Panc1 (cell line): ENCODE data around the gene ASNSD1. TPM values are rescaled to one million over a fixed set of nuclear protein-coding genes. Genes with fewer than 3 reads are reported as not detected.

Experiments used
- ATAC-seq: fragments of 200-7000 bp; cut with Tn5 transposase; 2 replicates; pipeline ENCODE4 v1.9.1; 2020; ENCODE audit warnings: mild to moderate bottlenecking, moderate library complexity
- Bru-seq: library from RNA; stranded (reverse); fragments of 400-500 nt; gene quantifications from one replicate; lab custom pipeline; 2021; lab: Mats Ljungman, UMichigan
- BruChase-seq, 2 experiments: library from RNA; stranded (reverse); fragments of 400-500 nt; gene quantifications; one replicate each; lab custom pipeline; 2021; lab: Mats Ljungman, UMichigan
- BruUV-seq: library from RNA; stranded (reverse); fragments of 400-500 nt; replicated peaks from 2 replicates; lab custom pipeline; 2021; lab: Mats Ljungman, UMichigan
- CTCF ChIA-PET: fragments of 300-600 bp; sonication (Branson Sonifier 250); formaldehyde crosslinking; loops from one replicate; lab custom pipeline; 2022; ENCODE audit warnings: antibody characterized with exemption; lab: Charles Lee
- POLR2A ChIA-PET: fragments of 300-600 bp; sonication (Branson Sonifier 250); formaldehyde crosslinking; loops from one replicate; lab custom pipeline; 2022; ENCODE audit warnings: antibody characterized with exemption; lab: Charles Lee
- DNase-seq: peaks from one replicate; pipeline ENCODE4 v3.0.0-alpha.2; 2010; ENCODE audit warnings: low read depth, low spot score
- H3K27ac ChIP-seq: 2 replicates; pipeline ENCODE4 v1.5.1; 2011; ENCODE audit warnings: mild to moderate bottlenecking, low read length, inconsistent platforms
- H3K27me3 ChIP-seq: fragments of 200-500 bp; sonication (Bioruptor generic); 2 replicates; pipeline ENCODE4 v1.6.0; 2014; ENCODE audit warnings: low read length, inconsistent platforms; ENCODE audit not compliant: control insufficient read depth, insufficient read depth
- H3K36me3 ChIP-seq: fragments of 200-500 bp; sonication (Bioruptor generic); 2 replicates; pipeline ENCODE4 v1.5.1; 2014; ENCODE audit warnings: inconsistent platforms, mild to moderate bottlenecking, low read length, moderate library complexity; ENCODE audit not compliant: control insufficient read depth, insufficient read depth
- H3K4me1 ChIP-seq: 2 replicates; pipeline ENCODE4 v1.5.1; 2011; ENCODE audit warnings: inconsistent platforms, mild to moderate bottlenecking, low read length, moderate library complexity; ENCODE audit not compliant: control insufficient read depth, insufficient read depth
- H3K4me3 ChIP-seq, 2 experiments: 2 replicates each; pipeline ENCODE4 v1.5.1; 2011 to 2012; ENCODE audit warnings: low read depth in 2 of 2, low read length in 2 of 2, mild to moderate bottlenecking in 2 of 2, inconsistent platforms in 1 of 2, moderate library complexity in 1 of 2
- H3K9me3 ChIP-seq: fragments of 200-500 bp; sonication (Bioruptor generic); 2 replicates; pipeline ENCODE4 v1.5.1; 2014; ENCODE audit warnings: low read depth, mild to moderate bottlenecking, inconsistent platforms, low read length, moderate library complexity; ENCODE audit not compliant: control insufficient read depth, insufficient read depth
- CTCF ChIP-seq: fragments of 450-650 bp; IDR thresholded peaks from 2 replicates; pipeline ENCODE4 v1.5.1; 2017; ENCODE audit warnings: mild to moderate bottlenecking
- POLR2AphosphoS5 ChIP-seq: IDR thresholded peaks from 2 replicates; pipeline ENCODE4 v1.6.1; 2012; ENCODE audit warnings: mild to moderate bottlenecking, low read depth, low read length, moderate library complexity
- REST ChIP-seq, 2 experiments: IDR thresholded peaks; 2 replicates each; pipeline ENCODE4 v1.6.1; 2011 to 2012; ENCODE audit warnings: low read depth in 2 of 2, control low read depth in 1 of 2, low read length in 1 of 2, mild to moderate bottlenecking in 1 of 2, moderate library complexity in 1 of 2; ENCODE audit not compliant: insufficient read depth in 1 of 2
- SIN3A ChIP-seq: IDR thresholded peaks from 2 replicates; pipeline ENCODE4 v1.6.1; 2012; ENCODE audit warnings: low read depth, mild to moderate bottlenecking, low read length, moderate library complexity, borderline replicate concordance; ENCODE audit not compliant: insufficient read depth
- TCF7L2 ChIP-seq: IDR thresholded peaks from 2 replicates; pipeline ENCODE4 v1.6.1; 2011; ENCODE audit warnings: mild to moderate bottlenecking, low read depth, low read length, inconsistent platforms
- in situ Hi-C: cut with HindIII; loops from 2 replicates; pipeline ENCODE4 v1.10.0; 2016; ENCODE audit warnings: low sequenced_read_pairs, low pct_unique_long_range_greater_than_20kb
- intact Hi-C: fragments of 100-400 bp; cut with micrococcal nuclease; formaldehyde crosslinking; loops from one replicate; pipeline ENCODE4 v1.10.0; 2022; ENCODE audit not compliant: unreplicated experiment
- long read RNA-seq: library from polyadenylated mRNA; unstranded; transcript quantifications from one replicate; pipeline ENCODE4 v2.0.0, GENCODE V29; 2021; ENCODE audit not compliant: unreplicated experiment
- polyA plus RNA-seq: library from polyadenylated mRNA; unstranded; fragments of >200 nt; gene quantifications from one replicate; pipeline ENCODE4 v1.2.1, GENCODE V29; 2012; ENCODE audit warnings: missing spikeins; ENCODE audit not compliant: insufficient read length
- total RNA-seq: library from RNA; stranded (reverse); gene quantifications from one replicate; pipeline ENCODE4 v1.2.1, GENCODE V29; 2021; ENCODE audit not compliant: unreplicated experiment

ASNSD1 gene
- total RNA-seq: 30.3 TPM
- polyA plus RNA-seq: 23.9 TPM
- percentile 87 among the genes with signal in this experiment for Bru-seq, nascent RNA
- percentile 96 among the genes with signal in this experiment for BruChase-seq, experiment 1, labeled RNA remaining after a 2-hour chase
- percentile 96 among the genes with signal in this experiment for BruChase-seq, experiment 2, labeled RNA remaining after a 6-hour chase
- long read RNA-seq, transcript ASNSD1-201 (6 exons, 2,450 nt): major isoform, 69 of 97 reads
- long read RNA-seq, partial matches to known transcripts: 2 of 97 reads
- long read RNA-seq, other reads (novel, unspliced or antisense): 22 of 97 reads

- Histone ChIP-seq H3K27ac (peak within 1 kb of the TSS; percentile 93), H3K27me3 (no peaks in the 10 kb centered on the region), H3K36me3 (peaks cover 13% of the 10 kb centered on the region; the same call in 1 of the 2 replicates), H3K4me1 (peaks cover 5% of the 10 kb centered on the region), H3K4me3 (peak within 1 kb of the TSS; percentile 94 to 98), H3K9me3 (no peaks in the 10 kb centered on the region)
- DNase-seq (peak; percentile 98), ATAC-seq (peak; percentile 98)
- BruUV-seq: TSS peak; percentile 88
- TF ChIP-seq TCF7L2 (peak; percentile 35; the same call in 1 of the 2 replicates), SIN3A (peak; percentile 69; the same call in 1 of the 2 replicates), REST (IDR thresholded peaks at IDR 0.05; ENCODE audit: insufficient read depth in 1 of 2, low read depth in 2 of 2, low read length in 1 of 2) (no peak), POLR2AphosphoS5 (peak; percentile 94), CTCF (peak; percentile 97)
- ChIA-PET CTCF (interaction anchor here (0.5 to 0.9 kb wide), 6 partner anchors 15 to 137 kb away, joined by 3 to 6 read pairs (median 4); partner anchors contain the start of gene OSGEPL1), POLR2A (interaction anchor here (0.5 kb wide), 1 partner anchor 818 kb away, joined by 11 read pairs; no protein-coding TSS in a partner anchor)
- in situ Hi-C loops: no loop called here
- intact Hi-C loops: loop anchor here (5.0 kb wide), 3 partner anchors 36 to 411 kb away; partner anchors contain the start of gene OSGEPL1
Observed at GRCh38 chr2:189661148-189661956, at the start of gene ASNSD1. ASNSD1 (plus strand) TSS chr2:189661459; CDS start chr2:189666133, 4,674 bp downstream.

GRCh38 chr2:189613077-189613636 is 48.1 kb upstream of the ASNSD1 start:
- no peaks in the 10 kb centered on the region for H3K36me3 ChIP-seq
- ATAC-seq (peak; percentile 80), DNase-seq (no peak)
- BruUV-seq: no TSS peak
- no peak for TF ChIP-seq REST (IDR thresholded peaks at IDR 0.05; ENCODE audit: insufficient read depth in 1 of 2, low read depth in 2 of 2, low read length in 1 of 2)
- TF ChIP-seq CTCF: no peak
- no peak for TF ChIP-seq TCF7L2
- TF ChIP-seq POLR2AphosphoS5: no peak
- CTCF ChIA-PET: no interaction called here
- no peaks in the 10 kb centered on the region for H3K27me3 ChIP-seq
- H3K27ac ChIP-seq: no peak overlapping the region
- intact Hi-C loops: no loop called here
- 0 out of 2 replicates have a peak, but pooled peaks cover 3% of the 10 kb centered on the region for H3K4me1 ChIP-seq
- H3K9me3 ChIP-seq: no peaks in the 10 kb centered on the region
- H3K4me3 ChIP-seq: peak overlapping the region; percentile 7 to 21; a peak in 2 of 4 replicates
- in situ Hi-C loops: no loop called here
- POLR2A ChIA-PET: no interaction called here
